ENCODE data around the gene ABCC5.
A peak's percentile ranks its signal among the peaks of the same experiment; 100 is the strongest.

ABCC5 gene

GRCh38 chr3:183931881-183932280 lies 85.8 kb downstream of the ABCC5 start:
- no peaks in the 10 kb centered on the region for H3K4me1 ChIP-seq (ENCODE audit: control insufficient read depth, insufficient read depth, low read length)
- no peak overlapping the region for H3K27ac ChIP-seq (ENCODE audit: extremely low read depth, low read depth, low read length)
- H3K9me3 ChIP-seq (ENCODE audit: control insufficient read depth, insufficient read depth, low read depth, low read length) = no peaks in the 10 kb centered on the region
- no peak for TF ChIP-seq ZBTB7A (tag by site-specific recombination; IDR thresholded peaks at IDR 0.05; ENCODE audit: low read depth)
- TF ChIP-seq ZNF362 (tag by site-specific recombination; IDR thresholded peaks at IDR 0.05) = no peak
- no peak for TF ChIP-seq ZFP37 (tag by site-specific recombination; IDR thresholded peaks at IDR 0.05)
- TF ChIP-seq ZNF621 (tag by site-specific recombination; IDR thresholded peaks at IDR 0.05) = no peak
- no peak for TF ChIP-seq HIC1 (tag by site-specific recombination; IDR thresholded peaks at IDR 0.05)
- no peak for TF ChIP-seq ZBTB48 (tag by site-specific recombination; IDR thresholded peaks at IDR 0.05)
- no peak for TF ChIP-seq PRDM4 (tag by site-specific recombination; IDR thresholded peaks at IDR 0.05)
- no peak for TF ChIP-seq ZNF624 (tag by site-specific recombination; IDR thresholded peaks at IDR 0.05)
- TF ChIP-seq ZNF16 (tag by site-specific recombination; IDR thresholded peaks at IDR 0.05; ENCODE audit: low read depth) = no peak
- TF ChIP-seq ZNF747 (tag by site-specific recombination; IDR thresholded peaks at IDR 0.05) = no peak
- TF ChIP-seq ZNF292 (tag by site-specific recombination; IDR thresholded peaks at IDR 0.05; ENCODE audit: borderline replicate concordance, low read depth) = no peak
- TF ChIP-seq ZNF155 (tag by site-specific recombination; IDR thresholded peaks at IDR 0.05) = no peak
- no peak for TF ChIP-seq ZNF560 (tag by site-specific recombination; IDR thresholded peaks at IDR 0.05; ENCODE audit: borderline replicate concordance)
- ChIA-PET POLR2A (no interaction called here), CTCF (no interaction called here)
- peaks cover 0 to 48% of the 10 kb centered on the region in 2 experiments; a peak in 2 of 3 replicates for H3K36me3 ChIP-seq (ENCODE audit: control insufficient read depth in 2 of 2, insufficient read depth in 1 of 2, low read length in 2 of 2)
- H3K4me3 ChIP-seq (ENCODE audit: low read depth, low read length) = no peak overlapping the region

GRCh38 chr3:183930086-183930485 lies 87.6 kb downstream of the ABCC5 start:
- no peak overlapping the region for H3K4me3 ChIP-seq (ENCODE audit: low read depth, low read length)
- ChIA-PET CTCF (no interaction called here), POLR2A (no interaction called here)
- no peaks in the 10 kb centered on the region for H3K9me3 ChIP-seq (ENCODE audit: control insufficient read depth, insufficient read depth, low read depth, low read length)
- no peak overlapping the region for H3K27ac ChIP-seq (ENCODE audit: extremely low read depth, low read depth, low read length)
- no peaks in the 10 kb centered on the region for H3K4me1 ChIP-seq (ENCODE audit: control insufficient read depth, insufficient read depth, low read length)
- TF ChIP-seq ZNF785 (tag by site-specific recombination; IDR thresholded peaks at IDR 0.05) (no peak), ZNF623 (tag by site-specific recombination; IDR thresholded peaks at IDR 0.05) (peak; percentile 23; the same call in 1 of the 2 replicates), ZNF26 (tag by site-specific recombination; IDR thresholded peaks at IDR 0.05) (no peak)
- peaks cover 0 to 42% of the 10 kb centered on the region in 2 experiments; a peak in 2 of 3 replicates for H3K36me3 ChIP-seq (ENCODE audit: control insufficient read depth in 2 of 2, insufficient read depth in 1 of 2, low read length in 2 of 2)
